Measurements from ENCODE around the gene ZNF148. TPM values are rescaled to one million over a fixed set of nuclear protein-coding genes. Genes with fewer than 3 reads are reported as not detected.

The ZNF148 gene
- polyA plus RNA-seq, 3 donors = 6.5 to 48.4 (median 34.1) TPM

- no peak for DNase-seq
- H3K27ac Mint-ChIP-seq = no peak overlapping the region
Measured at GRCh38 chr3:125246237-125246636, 128.9 kb downstream of the ZNF148 start.

GRCh38 chr3:125245521-125245920 is 129.6 kb downstream of the ZNF148 start:
- intact Hi-C loops (cut with micrococcal nuclease) = no loop called here
- Histone ChIP-seq H3K79me2 (ENCODE audit: insufficient read depth, low read length) (no peaks in the 10 kb centered on the region), H3K36me3 (replicated peaks in 1 of 2; ENCODE audit: control insufficient read depth in 1 of 2, insufficient read depth in 2 of 2, low read length in 2 of 2) (peaks cover 2 to 14% of the 10 kb centered on the region in 2 donors), H3K4me1 (ENCODE audit: control insufficient read depth in 1 of 2, insufficient read depth in 2 of 2, low read length in 2 of 2) (peaks cover 12% of the 10 kb centered on the region in 2 donors), H3K9ac (ENCODE audit: insufficient read depth, low read length, poor library complexity, severe bottlenecking) (no peak overlapping the region), H2AFZ (ENCODE audit: insufficient read depth, low read depth, low read length, poor library complexity, severe bottlenecking) (no peak overlapping the region), H3K9me3 (replicated peaks in 1 of 2; ENCODE audit: control insufficient read depth in 1 of 2, insufficient read depth in 1 of 2, low read length in 2 of 2) (no peaks in the 10 kb centered on the region), H4K20me1 (ENCODE audit: insufficient read depth, low read length) (peaks cover 77% of the 10 kb centered on the region), H3K4me3 (replicated peaks in 1 of 3; ENCODE audit: low read depth in 2 of 3, low read length in 3 of 3) (no peak overlapping the region), H3K27me3 (ENCODE audit: control insufficient read depth in 2 of 2, insufficient read depth in 2 of 2, low read length in 2 of 2) (no peaks in the 10 kb centered on the region), H3K27ac (ENCODE audit: low read depth in 1 of 2, low read length in 2 of 2) (no peak overlapping the region), H3K4me2 (replicated peaks; ENCODE audit: extremely low read depth, low read length, poor library complexity, severe bottlenecking) (no peak overlapping the region)
- no peak for DNase-seq
- no peak overlapping the region for H3K27ac Mint-ChIP-seq
- no peaks in the 10 kb centered on the region for H3K9me3 Mint-ChIP-seq
- peaks cover 0 to 6% (median 0%) of the 10 kb centered on the region in 3 donors for H3K27me3 Mint-ChIP-seq (ENCODE audit: low read depth in 3 of 3)
- H3K4me3 Mint-ChIP-seq = no peak overlapping the region
- peaks cover 39% of the 10 kb centered on the region in 2 donors for H3K36me3 Mint-ChIP-seq
- peaks cover 23% of the 10 kb centered on the region for H3K4me1 Mint-ChIP-seq
- TF ChIP-seq CTCF (IDR thresholded peaks at IDR 0.05) = no peak

More at GRCh38 chr3:125246237-125246636, 128.9 kb downstream of the ZNF148 start:
- Histone ChIP-seq H3K4me1 (ENCODE audit: control insufficient read depth in 1 of 2, insufficient read depth in 2 of 2, low read length in 2 of 2) (peaks cover 5 to 8% of the 10 kb centered on the region in 2 donors), H3K9me3 (replicated peaks in 1 of 2; ENCODE audit: control insufficient read depth in 1 of 2, insufficient read depth in 1 of 2, low read length in 2 of 2) (no peaks in the 10 kb centered on the region), H3K79me2 (ENCODE audit: insufficient read depth, low read length) (no peaks in the 10 kb centered on the region), H3K9ac (ENCODE audit: insufficient read depth, low read length, poor library complexity, severe bottlenecking) (no peak overlapping the region), H3K4me3 (replicated peaks in 1 of 3; ENCODE audit: low read depth in 2 of 3, low read length in 3 of 3) (no peak overlapping the region), H3K27ac (ENCODE audit: low read depth in 1 of 2, low read length in 2 of 2) (no peak overlapping the region), H4K20me1 (ENCODE audit: insufficient read depth, low read length) (peaks cover 77% of the 10 kb centered on the region), H3K4me2 (replicated peaks; ENCODE audit: extremely low read depth, low read length, poor library complexity, severe bottlenecking) (no peak overlapping the region), H3K27me3 (ENCODE audit: control insufficient read depth in 2 of 2, insufficient read depth in 2 of 2, low read length in 2 of 2) (no peaks in the 10 kb centered on the region), H3K36me3 (replicated peaks in 1 of 2; ENCODE audit: control insufficient read depth in 1 of 2, insufficient read depth in 2 of 2, low read length in 2 of 2) (peaks cover 2 to 14% of the 10 kb centered on the region in 2 donors), H2AFZ (ENCODE audit: insufficient read depth, low read depth, low read length, poor library complexity, severe bottlenecking) (no peak overlapping the region)
- Mint-ChIP-seq H3K27me3 (ENCODE audit: low read depth in 3 of 3) (peaks cover 0 to 6% (median 0%) of the 10 kb centered on the region in 3 donors), H3K4me3 (no peak overlapping the region), H3K36me3 (peaks cover 44 to 45% of the 10 kb centered on the region in 2 donors), H3K9me3 (no peaks in the 10 kb centered on the region), H3K4me1 (peaks cover 16% of the 10 kb centered on the region)
- WGBS (ENCODE audit: insufficient coverage) = no CpG with 5 or more reads among the region's 1 CpG
- intact Hi-C loops (cut with micrococcal nuclease) = no loop called here
- TF ChIP-seq CTCF (IDR thresholded peaks at IDR 0.05) = no peak
